GM18868 (cell line): ENCODE results near the gene IZUMO1.
"Not testable (repeated sequence)": the region's sequence is repeated elsewhere in the genome, so short reads cannot be mapped to it uniquely, and the experiment has no call there.

Experiments used
- ATAC-seq: cut with Tn5 transposase; IDR thresholded peaks from one replicate; pipeline ENCODE4 v1.9.1; 2021; ENCODE audit warnings: mild to moderate bottlenecking, moderate library complexity; ENCODE audit not compliant: unreplicated experiment

The IZUMO1 gene

DNA sequence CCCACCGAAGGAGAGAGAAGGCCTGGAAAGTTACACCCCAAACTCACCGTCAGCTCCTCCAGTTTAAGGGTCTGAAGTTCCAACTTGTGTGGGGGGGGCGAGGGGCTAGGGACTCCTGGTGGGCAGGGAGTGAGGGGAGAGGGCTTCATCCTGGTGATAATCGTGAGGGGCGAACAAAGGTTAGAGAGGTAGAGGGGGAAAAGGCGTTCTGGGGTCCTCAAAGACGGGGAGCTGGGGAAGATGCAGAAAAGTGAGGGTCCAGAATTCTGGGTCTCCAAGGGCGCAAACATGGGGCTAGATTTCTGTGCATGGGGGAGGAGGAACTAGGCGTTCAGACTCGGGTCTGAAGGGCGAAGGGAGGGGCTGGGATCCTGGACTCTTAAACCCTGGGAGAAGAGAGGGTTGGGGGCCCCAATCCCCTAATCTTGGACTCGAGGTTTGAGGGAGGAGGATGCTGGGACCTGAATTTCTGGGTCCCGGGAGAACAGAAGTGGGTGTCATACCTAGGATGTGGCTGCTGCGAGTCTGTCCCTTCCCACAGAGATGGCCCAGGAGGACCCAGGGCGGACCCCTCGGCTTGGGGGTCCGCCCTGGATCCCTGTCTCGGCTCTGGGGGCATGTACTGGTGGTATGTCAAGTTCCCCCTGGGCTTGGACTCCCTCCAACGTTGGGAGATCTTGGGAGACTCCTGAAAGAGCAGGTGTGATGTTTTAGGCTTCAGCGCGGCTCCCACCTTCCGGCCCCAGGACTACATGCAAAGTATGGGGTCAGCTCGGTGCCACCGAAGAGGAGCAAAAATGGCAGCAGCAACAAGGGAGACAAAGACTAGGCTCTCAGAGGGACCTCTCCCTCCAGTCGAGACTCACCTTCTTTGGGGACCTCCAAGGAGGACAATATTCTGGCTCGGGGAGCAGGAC is 31.7 kb downstream of the IZUMO1 start:
- ATAC-seq = no peak

DNA sequence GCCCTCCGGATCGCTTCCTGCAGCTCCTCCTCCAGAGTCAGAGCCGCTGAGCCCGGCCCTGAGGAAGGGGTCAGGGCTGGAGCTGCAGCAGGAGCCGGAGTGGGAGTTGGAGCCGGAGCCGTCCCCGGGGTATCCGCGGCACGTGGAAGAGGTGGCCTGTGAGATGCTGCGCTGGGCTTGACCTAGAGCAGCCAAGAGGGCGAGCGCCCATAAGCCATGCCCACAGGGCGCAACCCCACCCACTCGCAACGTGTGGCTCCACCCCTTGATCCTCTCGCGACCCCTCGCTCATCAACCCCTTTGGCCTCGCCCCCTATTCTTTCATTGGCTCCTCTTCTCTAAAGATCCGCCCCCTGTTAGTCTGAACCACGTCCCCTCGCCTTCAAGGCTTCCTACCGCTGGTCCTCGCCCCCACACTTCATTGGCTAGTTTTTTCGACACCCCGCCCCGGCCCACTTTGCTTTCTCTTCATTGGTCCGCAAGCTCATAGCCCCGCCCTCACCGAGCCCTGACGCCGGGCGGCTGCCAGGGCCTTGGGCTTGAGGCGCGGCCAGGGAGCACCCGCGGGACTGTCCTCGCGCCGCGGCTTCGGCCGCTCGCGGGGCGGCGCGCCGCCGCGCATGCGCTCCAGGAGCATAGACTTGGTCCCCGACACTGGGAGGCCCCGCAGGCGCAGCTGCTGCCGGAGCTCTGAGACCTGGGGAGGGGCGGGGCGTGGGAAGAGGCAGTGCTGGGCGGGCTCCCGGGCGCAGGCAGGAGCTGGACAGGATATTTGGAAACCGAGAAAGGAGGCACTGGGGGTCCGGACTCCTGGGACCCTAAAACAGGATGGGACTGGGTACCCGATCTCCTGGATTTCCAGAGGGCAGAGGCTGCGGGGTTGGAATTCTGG is 32.6 kb downstream of the IZUMO1 start:
- peak; percentile 84 for ATAC-seq

DNA sequence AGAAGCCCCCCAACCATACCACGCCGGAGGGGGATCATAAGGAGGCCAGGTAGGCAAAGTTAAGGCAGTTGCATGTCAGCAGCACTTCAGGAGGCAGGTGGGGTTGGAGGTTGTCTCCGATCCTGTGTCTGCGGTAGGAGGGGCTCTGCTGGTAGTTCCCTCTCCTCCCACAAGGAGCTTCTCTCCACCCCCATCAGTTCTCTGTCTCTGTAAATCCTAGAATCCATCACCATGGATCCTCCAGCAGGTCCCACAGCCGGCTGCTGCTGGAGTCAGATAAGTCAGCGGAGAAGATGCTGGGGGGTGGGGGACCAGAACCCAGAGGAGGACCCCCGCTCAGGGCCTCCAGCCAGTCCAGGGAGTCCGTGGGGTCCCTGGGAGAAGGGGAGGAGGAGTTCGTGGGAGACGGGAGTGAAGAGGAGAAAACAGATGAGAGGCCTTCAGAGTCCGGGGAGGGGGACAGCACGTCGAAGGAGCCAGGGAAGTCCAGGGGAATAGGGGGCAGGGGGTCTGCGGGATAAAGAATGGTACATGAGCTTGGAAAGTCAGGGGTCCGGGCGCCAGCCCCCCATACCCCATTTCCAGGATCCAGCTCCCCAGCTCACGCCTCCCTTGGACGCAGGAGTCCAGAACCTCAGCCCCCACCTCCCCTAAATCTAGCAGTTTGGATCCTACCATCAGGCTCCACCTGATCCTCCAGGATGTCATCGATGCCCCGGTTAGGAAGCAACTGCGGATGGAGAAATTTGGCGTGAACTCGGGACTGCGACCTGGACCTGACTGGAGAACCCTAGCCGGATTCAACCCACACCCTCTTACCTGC is 33.5 kb downstream of the IZUMO1 start:
- no peak for ATAC-seq

DNA sequence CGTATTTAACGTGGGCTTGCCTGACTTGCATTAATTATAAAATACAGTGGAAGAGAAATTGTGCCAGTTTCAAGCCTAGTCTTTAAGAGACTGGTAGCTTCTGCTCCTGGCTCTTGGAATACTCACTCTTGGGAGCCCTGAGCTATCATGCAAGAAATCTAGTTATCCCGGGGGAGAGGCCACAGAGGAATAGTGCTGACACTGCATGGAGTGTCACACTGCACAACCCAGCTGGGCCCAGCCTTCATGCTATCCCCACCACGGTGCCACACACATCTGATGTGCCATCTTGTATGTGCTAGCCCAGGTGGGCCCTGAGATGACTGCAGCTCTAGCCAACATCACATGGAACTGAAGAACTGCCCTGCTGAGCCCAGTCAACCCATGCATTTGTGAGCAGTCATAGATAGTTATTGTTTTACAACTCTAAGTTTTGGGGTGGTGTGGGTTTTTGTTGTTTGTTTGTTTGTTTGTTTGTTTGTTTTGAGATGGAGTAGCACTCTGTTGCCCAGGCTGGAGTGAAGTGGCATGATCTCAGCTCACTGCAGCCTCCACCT is 35.5 kb downstream of the IZUMO1 start:
- ATAC-seq = no peak

DNA sequence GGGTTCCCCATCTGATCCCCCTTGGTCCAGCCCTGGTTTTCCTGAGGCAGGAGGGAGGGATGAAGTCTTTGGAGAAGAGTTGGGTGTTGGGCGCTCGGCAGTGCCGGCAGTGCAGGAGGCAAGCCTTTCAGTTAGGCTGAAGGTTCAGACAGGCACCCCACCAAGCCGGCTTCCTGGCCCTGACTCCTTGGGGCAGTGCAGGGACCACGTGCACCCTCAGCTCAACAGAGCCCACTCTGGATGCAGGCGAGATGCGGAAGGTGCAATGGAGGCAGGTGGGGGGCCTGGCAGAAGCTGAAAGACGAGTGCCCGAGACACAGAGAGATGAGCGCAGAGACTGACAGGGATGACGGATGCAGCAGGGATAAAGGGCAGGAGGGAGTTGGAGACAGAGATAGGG is 38.2 kb downstream of the IZUMO1 start:
- no peak for ATAC-seq

DNA sequence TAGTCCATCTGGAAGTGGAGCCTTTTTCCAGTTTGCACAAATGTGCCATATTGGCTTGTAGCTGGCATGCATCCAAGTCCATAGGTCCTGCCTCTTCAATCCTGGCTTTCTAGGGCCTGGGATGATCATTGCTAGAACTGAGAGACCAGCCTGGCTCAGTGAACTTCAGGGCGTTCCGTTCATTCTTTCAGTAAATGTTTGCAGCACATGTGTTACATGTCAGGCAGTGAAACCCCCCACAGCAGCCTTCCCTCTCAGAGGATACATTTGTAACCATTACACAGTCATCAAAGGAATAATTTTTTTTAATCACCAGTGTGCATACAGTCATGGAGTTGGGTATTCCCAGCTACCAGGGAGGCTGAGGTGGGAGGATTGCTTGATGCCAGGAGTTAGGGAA is 41.3 kb downstream of the IZUMO1 start:
- ATAC-seq = no peak

DNA sequence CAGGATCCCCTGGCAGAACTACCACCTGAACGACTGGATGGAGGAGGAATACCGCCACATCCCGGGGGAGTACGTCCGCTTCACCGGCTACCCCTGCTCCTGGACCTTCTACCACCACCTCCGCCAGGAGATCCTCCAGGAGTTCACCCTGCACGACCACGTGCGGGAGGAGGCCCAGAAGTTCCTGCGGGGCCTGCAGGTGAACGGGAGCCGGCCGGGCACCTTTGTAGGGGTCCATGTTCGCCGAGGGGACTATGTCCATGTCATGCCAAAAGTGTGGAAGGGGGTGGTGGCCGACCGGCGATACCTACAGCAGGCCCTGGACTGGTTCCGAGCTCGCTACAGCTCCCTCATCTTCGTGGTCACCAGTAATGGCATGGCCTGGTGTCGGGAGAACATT is 43.4 kb downstream of the IZUMO1 start:
- ATAC-seq = no peak

DNA sequence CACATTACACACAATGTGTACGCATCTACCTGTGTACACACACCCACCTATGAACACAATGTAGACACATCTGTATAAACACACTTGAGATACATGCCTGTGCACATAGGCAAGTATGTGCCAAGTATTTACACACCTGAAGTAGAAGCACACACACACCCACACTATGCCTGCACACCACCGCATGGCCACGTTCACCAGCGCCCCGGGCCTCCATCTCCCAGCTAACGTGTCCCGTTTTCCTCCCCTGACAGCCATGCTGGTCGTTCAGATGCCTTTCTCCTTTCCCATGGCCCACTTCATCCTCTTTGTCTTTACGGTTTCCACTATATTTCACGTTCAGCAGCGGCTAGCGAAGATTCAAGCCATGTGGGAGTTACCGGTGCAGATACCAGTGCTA is 44.0 kb downstream of the IZUMO1 start:
- no peak for ATAC-seq

DNA sequence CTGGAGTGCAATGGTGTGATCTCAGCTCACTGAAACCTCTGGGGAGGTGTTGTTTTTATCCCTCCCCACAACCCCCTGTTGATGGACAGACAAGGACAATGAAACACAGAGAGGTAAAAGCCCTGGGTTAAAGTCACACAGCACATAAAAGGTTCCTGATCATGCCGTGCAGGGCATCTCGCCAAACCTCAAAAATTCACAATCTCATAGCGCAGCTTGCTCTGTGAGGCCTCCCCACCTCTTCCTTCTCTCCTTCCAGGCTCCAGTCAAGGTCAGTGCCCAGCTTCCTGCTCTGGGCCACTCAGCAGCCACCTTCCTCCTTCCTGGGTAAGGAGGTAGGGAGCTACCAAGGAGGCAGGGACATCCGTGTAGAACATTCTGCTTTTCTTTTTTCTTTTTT is 48.7 kb downstream of the IZUMO1 start:
- ATAC-seq = no peak

DNA sequence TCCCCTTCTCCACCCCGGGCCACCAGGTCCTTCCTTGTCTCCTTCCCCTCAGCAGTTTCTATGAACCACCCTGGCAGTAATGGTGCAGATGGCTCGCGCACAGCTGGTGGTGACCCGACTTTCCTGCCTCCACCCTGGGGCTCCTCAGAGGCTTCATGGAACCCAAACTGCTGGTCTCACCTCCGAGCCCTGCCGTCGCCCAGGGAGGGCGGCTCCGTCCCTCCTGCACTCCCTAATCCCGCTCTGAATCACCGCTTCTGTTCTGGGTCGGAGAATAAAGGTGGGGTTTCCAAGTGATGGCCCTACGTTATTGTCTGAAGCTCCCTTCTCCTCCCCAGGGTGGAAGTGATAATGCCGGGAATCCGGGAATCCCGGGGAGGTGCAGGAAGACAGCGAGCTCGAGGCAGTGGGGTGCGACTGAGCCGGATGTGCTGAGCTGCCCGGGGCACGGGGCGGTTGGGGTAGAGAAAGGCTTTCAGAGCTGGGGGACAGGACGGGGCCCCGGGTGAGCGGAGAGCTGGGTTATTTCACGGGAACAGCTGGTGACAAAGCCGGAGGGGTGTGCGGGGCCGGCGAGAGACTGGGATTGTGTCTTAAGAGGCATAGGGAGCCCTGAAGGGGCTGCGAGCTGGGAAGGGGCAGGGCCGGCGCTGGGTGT is 50.2 kb downstream of the IZUMO1 start:
- no peak for ATAC-seq

DNA sequence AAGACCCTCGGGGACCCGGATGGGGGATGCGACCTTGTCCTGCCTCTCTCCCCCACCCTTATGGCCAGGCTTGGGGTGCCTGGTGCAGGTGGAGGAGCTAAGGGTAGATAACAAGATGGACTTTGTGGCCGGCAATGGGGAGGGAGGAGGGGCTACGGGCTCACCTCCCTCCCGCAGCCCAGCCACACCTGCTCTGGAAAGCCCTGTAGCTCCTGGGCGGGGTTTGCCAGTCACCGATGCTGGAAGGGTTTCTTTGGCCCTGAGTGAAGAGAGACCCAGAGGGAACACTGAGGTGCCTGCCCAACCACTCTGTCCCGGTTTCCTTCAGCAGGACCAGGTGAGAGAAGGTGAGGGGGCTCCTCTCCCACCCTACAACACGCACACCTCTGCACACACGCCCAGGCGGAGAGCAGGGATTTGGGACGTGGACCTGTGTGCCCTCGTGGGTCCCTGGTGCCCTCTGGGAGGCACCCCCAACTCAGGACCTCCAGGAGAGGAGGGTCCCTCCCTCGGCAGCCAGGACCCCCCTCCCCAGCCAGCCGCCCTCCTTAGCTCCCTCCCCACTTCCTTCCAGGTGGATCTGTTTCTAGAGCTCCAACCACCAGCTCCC is 50.9 kb downstream of the IZUMO1 start, which contains the start of gene FUT2:
TSS of gene FUT2 (plus strand) at position 229 of the 610 bp plus-strand sequence. CDS start 6,986 bp downstream, outside the sequence.
- ATAC-seq = no peak

DNA sequence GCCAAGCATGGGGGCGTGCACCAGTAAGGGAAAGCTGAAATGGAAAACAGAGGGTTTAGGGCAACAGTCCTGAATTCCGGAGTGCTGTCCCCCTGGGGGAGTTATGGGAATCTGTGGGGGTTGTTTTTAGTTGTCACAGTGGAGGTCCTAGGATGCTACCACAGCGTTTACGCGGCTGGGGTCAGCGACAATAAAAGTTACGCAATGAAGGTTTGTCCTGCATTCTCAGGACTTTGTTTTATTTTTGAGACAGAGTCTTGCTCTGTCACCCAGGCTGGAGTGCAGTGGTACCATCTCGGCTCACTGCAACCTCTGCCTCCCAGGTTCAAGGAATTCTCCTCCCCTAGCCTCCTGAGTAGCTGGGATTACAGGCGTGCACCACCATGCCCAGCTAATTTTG is 53.1 kb downstream of the IZUMO1 start:
- not testable (repeated sequence) for ATAC-seq
